ENCODE measurements around the gene MEIKIN.
"Not testable (repeated sequence)": the region's sequence is repeated elsewhere in the genome, so short reads cannot be mapped to it uniquely, and the experiment has no call there.

The MEIKIN gene

DNA sequence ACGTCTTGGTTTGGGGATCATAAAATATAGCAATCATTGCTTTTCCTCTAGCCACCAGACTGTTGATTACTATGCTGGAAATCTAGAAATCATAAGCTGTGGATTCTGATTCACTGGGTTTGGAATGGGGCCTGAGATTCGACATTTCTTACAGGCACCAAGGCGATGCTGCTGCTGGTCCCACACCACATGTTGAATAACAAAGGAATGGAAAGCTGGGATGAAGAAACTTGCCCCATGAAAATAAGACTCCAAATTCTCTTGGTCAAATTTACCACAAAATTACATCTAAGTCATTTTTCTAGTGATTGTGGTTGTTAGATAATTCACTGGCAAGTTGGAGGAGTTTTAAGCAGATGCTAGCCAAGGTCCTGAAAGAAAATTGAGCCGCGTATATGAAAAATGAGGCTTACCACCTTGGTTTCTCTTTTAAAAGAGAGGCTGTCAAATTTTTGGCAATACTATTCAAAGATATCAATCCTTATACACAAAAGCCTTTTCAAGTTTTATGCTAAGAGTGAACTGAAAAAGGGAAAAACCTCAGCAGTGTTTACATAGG is 23.0 kb upstream of the MEIKIN start:
- DNase-seq = no peak

- DNase-seq = no peak
Observed at GRCh38 chr5:131966551-131966950, 21.1 kb upstream of the MEIKIN start.

GRCh38 chr5:131965826-131966415 is 20.5 kb upstream of the MEIKIN start:
- DNase-seq = no peak

DNA sequence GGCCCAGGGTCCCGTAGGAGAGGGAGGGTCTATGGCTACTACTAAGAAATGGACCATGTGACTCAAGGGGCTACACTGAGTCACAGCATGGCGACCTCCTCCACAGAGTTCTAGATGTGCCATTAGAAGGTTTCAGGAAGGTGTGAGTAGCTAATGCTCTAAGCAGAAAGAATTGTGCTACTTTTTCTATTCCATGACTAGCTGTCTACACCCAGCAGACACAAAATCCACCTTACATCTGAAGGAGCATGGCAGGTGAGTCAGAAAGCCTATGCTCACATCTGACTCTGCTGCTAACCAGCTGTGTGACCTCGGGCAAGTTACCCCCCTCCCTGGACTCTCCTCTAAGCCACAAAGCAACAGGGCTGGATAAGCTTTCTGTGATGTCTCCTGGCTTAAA is 14.4 kb upstream of the MEIKIN start:
- DNase-seq = no peak

GRCh38 chr5:131959136-131959535 is 13.7 kb upstream of the MEIKIN start:
- no peak for DNase-seq

DNA sequence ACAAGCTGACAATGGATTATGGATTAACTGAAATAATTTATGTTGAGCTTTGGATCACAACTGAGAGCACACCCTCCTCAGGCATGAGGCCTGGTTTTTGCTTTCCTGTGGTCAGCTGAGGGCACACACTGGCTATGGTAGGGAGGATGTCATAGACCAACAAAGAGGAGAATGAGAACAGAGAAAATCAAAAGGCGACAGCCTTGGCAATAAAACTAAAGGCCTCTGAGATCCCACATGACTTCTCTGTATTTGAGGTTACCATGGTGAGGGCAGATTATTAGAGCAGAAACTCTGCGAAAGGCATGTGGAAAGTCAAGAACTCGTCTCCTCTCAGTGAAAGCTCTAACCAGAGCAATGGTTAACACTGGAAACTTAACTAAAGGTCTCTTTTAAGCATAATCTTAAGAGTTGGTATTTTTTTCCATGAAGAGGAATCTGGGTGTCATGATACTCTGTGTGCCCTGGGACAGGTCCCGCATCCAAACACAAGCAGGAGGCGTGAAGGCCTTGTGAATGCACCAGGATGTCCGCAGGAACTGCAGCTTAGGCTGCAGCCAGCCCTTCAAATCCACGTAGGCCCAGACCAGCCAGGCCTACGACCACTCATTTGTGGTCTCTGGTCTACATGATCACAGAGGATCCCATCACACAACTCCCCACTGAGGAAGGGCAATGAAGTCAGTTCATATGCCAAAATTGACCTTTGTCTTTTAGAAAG is 12.4 kb upstream of the MEIKIN start:
- DNase-seq = no peak

DNA sequence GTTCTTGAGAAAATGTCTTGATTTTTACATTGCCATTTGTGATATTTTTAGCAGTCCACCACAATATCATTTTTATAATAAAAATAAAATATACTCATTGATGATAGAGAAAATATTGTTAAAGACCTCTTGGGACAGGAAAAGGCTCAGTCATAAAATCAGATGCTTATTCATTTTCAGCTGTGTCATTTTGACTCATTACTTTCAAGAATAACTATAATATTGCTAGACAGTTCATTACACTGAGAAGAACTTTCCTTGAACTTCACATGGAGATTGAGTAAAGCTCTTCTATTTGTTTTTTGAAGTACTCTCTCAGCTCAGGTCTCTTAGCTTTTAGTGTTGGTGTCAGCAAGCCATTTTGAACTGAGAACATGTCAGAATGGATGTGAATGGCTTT is 8.5 kb upstream of the MEIKIN start:
- no peak for DNase-seq

- peak; percentile 5 for DNase-seq
Observed at GRCh38 chr5:131952301-131952857, 6.9 kb upstream of the MEIKIN start.

DNA sequence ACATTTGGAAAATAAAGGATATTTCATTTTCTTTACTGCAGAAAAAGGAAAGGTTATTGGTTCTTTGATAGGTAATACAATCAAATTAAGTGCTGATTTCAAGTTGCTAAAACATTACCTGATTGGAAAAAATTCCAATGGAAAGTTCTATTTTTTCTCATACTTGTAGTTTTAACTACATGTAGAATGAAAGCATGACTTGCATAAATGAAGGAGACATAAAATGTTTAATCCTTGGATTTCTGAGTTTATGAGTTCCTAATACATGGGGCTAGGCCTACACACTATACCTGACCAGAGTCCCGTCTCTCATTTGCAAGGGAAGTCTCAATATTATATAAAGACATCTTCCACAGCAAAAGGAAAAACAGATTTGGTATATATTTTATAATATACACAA is 5.2 kb upstream of the MEIKIN start:
- DNase-seq = no peak

DNA sequence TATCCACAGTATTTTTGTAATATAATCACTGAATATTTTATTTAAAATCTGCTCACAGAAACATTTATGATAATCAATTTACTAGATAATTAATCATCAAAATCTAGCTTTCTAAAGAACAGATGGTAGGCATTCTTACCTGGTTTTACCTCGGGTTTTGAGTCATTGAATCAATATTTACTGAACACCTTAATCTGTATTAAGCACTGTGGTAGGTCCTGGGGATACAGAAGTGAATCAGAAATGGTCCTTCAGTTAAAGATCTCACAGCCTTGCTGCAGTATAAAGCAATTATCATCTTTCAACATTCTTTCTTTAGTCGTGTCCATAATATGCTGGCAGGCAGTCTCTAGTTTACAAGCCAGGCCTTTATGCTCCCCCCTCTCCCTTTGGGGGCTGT is 2.0 kb upstream of the MEIKIN start:
- DNase-seq = peak; percentile 34

GRCh38 chr5:131944702-131945550 is 537 bp downstream of the MEIKIN start:
- DNase-seq = no peak

GRCh38 chr5:131943916-131944315 is 1.5 kb downstream of the MEIKIN start:
- DNase-seq = no peak

- no peak for DNase-seq
Observed at GRCh38 chr5:131942016-131942415, 3.4 kb downstream of the MEIKIN start.

GRCh38 chr5:131939690-131940345 is 5.6 kb downstream of the MEIKIN start:
- no peak for DNase-seq

DNA sequence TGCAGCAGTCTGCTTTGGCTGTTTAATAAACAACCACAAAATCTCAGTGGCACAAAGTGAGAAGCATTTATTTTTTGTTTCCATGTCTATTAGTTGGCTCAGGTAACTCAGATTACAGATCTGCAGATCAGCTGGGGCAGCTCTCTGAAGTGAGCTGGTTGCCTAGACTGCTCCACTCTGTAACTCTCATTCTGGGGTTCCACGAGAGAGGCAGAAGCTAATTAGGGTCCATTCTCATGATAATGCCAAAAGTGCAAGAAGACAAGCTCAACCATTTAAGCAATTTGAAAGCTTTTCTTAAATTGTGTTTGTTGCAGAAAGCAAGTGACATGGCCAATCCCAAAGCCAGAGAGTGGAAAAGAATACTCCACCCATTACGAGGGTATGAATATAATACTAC is 13.2 kb downstream of the MEIKIN start:
- no peak for DNase-seq

GRCh38 chr5:131928957-131929356 is 16.5 kb downstream of the MEIKIN start:
- no peak for DNase-seq

DNA sequence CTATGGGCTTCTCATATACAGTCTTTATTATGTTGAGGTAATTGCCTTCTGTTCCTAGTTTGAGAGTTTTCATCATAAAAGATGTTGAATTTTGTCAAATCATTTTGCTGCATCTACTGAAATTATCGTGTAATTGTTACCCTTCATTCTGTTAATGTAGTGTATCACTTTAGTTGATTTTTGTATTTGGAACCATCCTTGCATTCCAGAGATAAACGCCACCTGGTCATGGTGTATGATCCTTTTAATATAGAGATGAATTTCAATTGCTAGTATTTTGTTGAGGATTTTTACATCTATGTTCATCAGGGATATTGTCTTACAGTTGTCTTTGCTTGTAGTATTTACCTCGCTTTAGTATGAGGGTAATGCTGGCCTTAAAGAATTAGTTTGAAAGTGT is 19.3 kb downstream of the MEIKIN start:
- no peak for DNase-seq

DNA sequence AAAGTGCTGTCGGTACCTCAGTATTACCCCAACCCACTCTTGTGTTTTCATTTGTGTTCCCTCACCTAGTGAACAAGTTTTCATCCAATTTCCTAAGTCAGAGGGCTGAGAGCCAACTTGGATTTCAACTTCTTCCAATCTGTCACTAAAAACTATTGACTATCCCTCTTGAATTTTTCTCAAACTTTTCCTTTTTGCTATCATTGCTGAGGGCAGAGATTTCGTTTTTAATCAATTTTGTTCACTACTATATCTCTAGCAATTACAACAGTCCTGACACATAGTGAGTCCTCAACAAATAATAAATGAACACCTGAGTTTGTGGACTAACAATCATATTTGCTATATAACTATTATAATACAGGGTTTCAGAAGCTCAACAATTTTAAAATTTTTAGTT is 29.0 kb downstream of the MEIKIN start:
- no peak for DNase-seq

- DNase-seq = no peak
Observed at GRCh38 chr5:131914472-131914871, 31.0 kb downstream of the MEIKIN start.

DNA sequence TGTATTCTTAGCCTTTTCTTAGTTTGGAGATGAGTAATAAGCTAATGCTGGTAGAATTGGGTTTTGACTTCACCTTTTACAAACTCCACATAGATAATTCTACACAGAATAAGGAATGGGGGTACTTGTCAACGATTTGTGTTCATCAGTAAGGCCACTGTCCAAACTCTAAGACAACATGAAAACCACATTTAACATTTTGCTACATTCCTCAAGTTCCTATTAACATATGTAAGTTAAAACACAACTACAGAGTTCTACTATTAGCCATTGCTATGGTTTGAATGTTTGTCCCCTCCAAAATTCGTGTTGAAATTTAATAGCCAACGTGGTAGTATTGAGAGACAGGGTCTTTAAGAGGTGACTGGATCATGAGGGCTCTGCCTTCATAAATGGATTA is 31.9 kb downstream of the MEIKIN start:
- no peak for DNase-seq

GRCh38 chr5:131906668-131907067 is 38.8 kb downstream of the MEIKIN start:
- no peak for DNase-seq

DNA sequence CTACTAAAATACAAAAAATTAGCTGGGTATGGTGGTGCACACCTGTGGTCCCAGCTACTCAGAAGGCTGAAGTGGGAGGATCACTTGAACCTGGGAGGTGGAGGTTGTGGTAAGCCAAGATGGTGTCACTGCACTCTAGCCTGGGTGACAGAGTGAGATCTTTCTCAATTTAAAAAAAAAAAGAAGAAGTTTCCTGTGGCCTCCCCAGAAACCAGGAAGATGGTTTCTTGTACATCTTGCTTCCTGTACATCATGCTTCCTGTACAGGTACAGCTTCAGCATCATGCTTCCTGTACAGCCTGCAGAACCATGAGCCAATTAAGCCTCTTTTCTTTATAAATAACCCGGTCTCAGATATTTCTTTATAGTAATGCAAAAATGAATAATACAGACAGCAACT is 43.2 kb downstream of the MEIKIN start:
- not testable (repeated sequence) for DNase-seq

DNA sequence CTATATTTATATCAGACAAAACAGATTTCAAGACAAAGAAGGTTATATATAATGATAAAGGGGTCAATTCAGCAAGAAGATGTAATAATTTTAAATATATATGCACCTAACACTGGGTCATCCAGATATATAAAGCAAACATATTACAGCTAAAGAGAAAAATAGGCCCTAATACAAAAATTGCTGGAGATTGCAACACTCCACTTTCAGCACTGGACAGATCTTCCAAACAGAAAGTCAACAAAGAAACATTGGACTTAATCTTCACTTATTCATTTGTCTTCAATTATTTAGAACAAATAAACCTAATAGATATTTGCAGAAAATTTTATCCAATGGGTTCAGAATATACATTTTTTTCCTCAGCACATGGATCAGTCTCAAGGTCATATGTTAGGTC is 45.8 kb downstream of the MEIKIN start:
- no peak for DNase-seq

All from NCI-H2081 treated with DMSO at 0.1 percent for 48 hours (cell line).